Left lung (tissue), 10 donors: Measurements from ENCODE around the gene AFG1L. TPM values are rescaled to one million over a fixed set of nuclear protein-coding genes. Genes with fewer than 3 reads are reported as not detected.

Source experiments
- ATAC-seq: fragments of 200-7000 bp; cut with Tn5 transposase; one replicate; pipeline ENCODE4 v1.9.1; 2020; ENCODE audit warnings: moderate library complexity
- DNase-seq, 4 donors: peaks; one replicate each; pipeline ENCODE4 v3.0.0-alpha.2; 2013 to 2020
- H3K27ac ChIP-seq, 2 donors: fragments of 200-600 bp; sonication (generic) in 1 of 2; one replicate each; pipeline versions ENCODE4 v1.5.0 to v1.8.0; 2020 to 2021
- H3K27me3 ChIP-seq, 2 donors: fragments of 200-600 bp; sonication (generic) in 1 of 2; one replicate each; pipeline versions ENCODE4 v1.5.0 to v1.8.0; 2020 to 2021
- H3K36me3 ChIP-seq, 2 donors: fragments of 200-600 bp; sonication (generic) in 1 of 2; one replicate each; pipeline versions ENCODE4 v1.5.0 to v1.8.0; 2020 to 2021
- H3K4me1 ChIP-seq, 2 donors: fragments of 200-600 bp; one replicate each; pipeline ENCODE4 v1.8.0; 2021
- H3K4me3 ChIP-seq, 2 donors: fragments of 200-600 bp; sonication (generic) in 1 of 2; one replicate each; pipeline versions ENCODE4 v1.5.0 to v1.8.0; 2020 to 2021; ENCODE audit warnings: mild to moderate bottlenecking in 1 of 2
- H3K9me3 ChIP-seq, 2 donors: fragments of 200-600 bp; sonication (generic) in 1 of 2; one replicate each; pipeline versions ENCODE4 v1.5.0 to v1.8.0; 2020 to 2021
- CTCF ChIP-seq, 2 donors: fragments of 200-600 bp; sonication (generic) in 1 of 2; IDR thresholded peaks; one replicate each; pipeline versions ENCODE4 v1.5.0 to v1.8.0; 2021; ENCODE audit warnings: antibody characterized with exemption in 2 of 2
- intact Hi-C, 2 donors: fragments of 100-400 bp; cut with DNase I; formaldehyde crosslinking; loops; one replicate each; pipeline versions ENCODE4 v1.11.2 to v1.14.2; 2022
- polyA plus RNA-seq, 6 donors: library from polyadenylated mRNA; unstranded; fragments of 120-200 nt; gene quantifications; one replicate each; pipeline ENCODE4 v1.2.1, GENCODE V29; 2013; ENCODE audit not compliant: insufficient read length in 6 of 6
- total RNA-seq, 2 donors: library from RNA; stranded (reverse); fragmentation: NEBNext Ultra II Directional; extraction: Animal tissue kit (Norgen Biotek cat#: 25700); gene quantifications; one replicate each; pipeline ENCODE4 v1.2.1, GENCODE V29; 2021
- donor health status: DM: no; HTN: yes; CAD: no.
- donor health status: DM: no; HTN: no; CAD: no.

AFG1L gene
- total and polyA plus RNA-seq, 8 donors = 5.8 to 10.2 (median 7.7) TPM

GRCh38 chr6:108568551-108569305, 273.9 kb downstream of the AFG1L start:
- Histone ChIP-seq H3K27me3 (no peaks in the 10 kb centered on the region), H3K4me1 (peaks cover 36 to 77% of the 10 kb centered on the region in 2 donors), H3K27ac (peak overlapping the region in 1 of 2 donors; percentile 19), H3K9me3 (no peaks in the 10 kb centered on the region), H3K4me3 (no peak overlapping the region), H3K36me3 (peaks cover 0 to 35% of the 10 kb centered on the region in 2 donors)
- no peak for TF ChIP-seq CTCF (IDR thresholded peaks at IDR 0.05)
- ATAC-seq (no peak), DNase-seq (no peak)
- intact Hi-C loops = no loop called here

- ATAC-seq (no peak), DNase-seq (no peak)
- H3K4me3 ChIP-seq = no peak overlapping the region
- H3K4me1 ChIP-seq = peaks cover 33 to 75% of the 10 kb centered on the region in 2 donors
- H3K27me3 ChIP-seq = no peaks in the 10 kb centered on the region
- H3K9me3 ChIP-seq = no peaks in the 10 kb centered on the region
- no peak overlapping the region for H3K27ac ChIP-seq
- no peak for TF ChIP-seq CTCF (IDR thresholded peaks at IDR 0.05)
- intact Hi-C loops = loop anchor here in 1 of 2 donors (10.0 kb wide), 1 partner anchor 84 kb away; no protein-coding TSS in a partner anchor
- H3K36me3 ChIP-seq = peaks cover 0 to 35% of the 10 kb centered on the region in 2 donors
These were observed 275.7 kb downstream of the AFG1L start for GRCh38 chr6:108570517-108570916.

GRCh38 chr6:108574457-108575141, 279.7 kb downstream of the AFG1L start:
- peaks cover 36 to 71% of the 10 kb centered on the region in 2 donors for H3K4me1 ChIP-seq
- ATAC-seq = peak; percentile 16

More at GRCh38 chr6:108574457-108575141, 279.7 kb downstream of the AFG1L start:
- H3K9me3 ChIP-seq = no peaks in the 10 kb centered on the region
- DNase-seq = no peak
- no peak overlapping the region for H3K4me3 ChIP-seq
- intact Hi-C loops = loop anchor here in 1 of 2 donors (10.0 kb wide), 1 partner anchor 80 kb away; no protein-coding TSS in a partner anchor
- H3K36me3 ChIP-seq = peaks cover 0 to 24% of the 10 kb centered on the region in 2 donors
- H3K27ac ChIP-seq = peak overlapping the region in 1 of 2 donors; percentile 27
- no peaks in the 10 kb centered on the region for H3K27me3 ChIP-seq
- no peak for TF ChIP-seq CTCF (IDR thresholded peaks at IDR 0.05)

Other genes with a start within 250 kb of the AFG1L start
- gene OSTM1, start 220.3 kb upstream of the AFG1L start, total RNA-seq = 10 to 100 TPM; 52.0 to 73.1 TPM
- 10 to 100 TPM; 17.7 to 23.8 (median 21.8) TPM for gene OSTM1, start 220.3 kb upstream of the AFG1L start, polyA plus RNA-seq
- gene NR2E1, start 129.0 kb upstream of the AFG1L start, total RNA-seq = not detected
- under 1 TPM in 2 of 6 donors, not detected in 4; 0.06 to 0.07 TPM for gene NR2E1, start 129.0 kb upstream of the AFG1L start, polyA plus RNA-seq
- 100 to 1,000 TPM; 196 to 214 TPM for gene SNX3, start 34.0 kb upstream of the AFG1L start, total RNA-seq
- 100 to 1,000 TPM; 210 to 284 (median 237) TPM for gene SNX3, start 34.0 kb upstream of the AFG1L start, polyA plus RNA-seq